GM18909 (cell line): Measurements from ENCODE around the gene EMP3.
"Not testable (repeated sequence)": the region's sequence is repeated elsewhere in the genome, so short reads cannot be mapped to it uniquely, and the experiment has no call there.

ENCODE experiments used
- ATAC-seq: cut with Tn5 transposase; IDR thresholded peaks from one replicate; pipeline ENCODE4 v1.9.1; 2021; ENCODE audit warnings: mild to moderate bottlenecking; ENCODE audit not compliant: unreplicated experiment, poor library complexity

The EMP3 gene

DNA sequence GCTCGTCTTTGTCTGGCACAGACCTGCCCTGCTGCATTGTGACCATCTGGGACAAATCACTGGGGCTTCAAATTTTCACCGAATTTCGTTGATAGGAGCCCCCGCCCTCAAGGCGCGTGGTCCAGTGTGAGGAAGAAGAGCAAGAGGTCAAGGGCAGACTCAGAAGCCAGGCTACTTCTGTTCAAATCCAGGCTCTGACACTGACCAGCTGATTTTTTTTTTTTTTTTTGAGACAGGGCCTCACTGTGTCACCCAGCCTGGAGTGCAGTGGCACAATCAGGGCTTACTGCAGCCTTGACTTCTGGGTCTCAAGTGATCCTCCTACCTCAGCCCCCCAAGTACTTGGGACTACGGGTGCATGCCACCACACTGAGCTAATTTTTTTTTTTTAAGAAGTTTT, 46.0 kb downstream of the EMP3 start:
- ATAC-seq, result no peak

DNA sequence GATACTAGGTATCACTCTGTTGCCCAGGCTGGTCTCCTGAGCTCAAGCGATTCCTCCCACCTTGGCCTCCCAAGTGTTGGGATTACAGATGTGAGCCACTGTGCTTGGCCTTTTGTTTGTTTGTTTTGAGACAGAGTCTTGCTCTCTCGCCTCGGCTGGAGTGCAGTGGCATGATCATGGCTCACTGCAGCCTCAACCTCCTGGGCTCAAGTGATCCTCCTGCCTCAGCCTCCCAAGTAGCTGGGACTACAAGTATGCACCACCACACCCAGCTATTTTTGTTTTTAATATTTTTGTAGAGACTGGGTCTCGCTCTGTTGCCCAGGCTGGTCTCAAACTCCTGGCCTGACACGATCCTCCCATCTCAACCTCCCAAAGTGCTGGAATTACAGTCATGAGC, 46.4 kb downstream of the EMP3 start:
- ATAC-seq, result not testable (repeated sequence)

DNA sequence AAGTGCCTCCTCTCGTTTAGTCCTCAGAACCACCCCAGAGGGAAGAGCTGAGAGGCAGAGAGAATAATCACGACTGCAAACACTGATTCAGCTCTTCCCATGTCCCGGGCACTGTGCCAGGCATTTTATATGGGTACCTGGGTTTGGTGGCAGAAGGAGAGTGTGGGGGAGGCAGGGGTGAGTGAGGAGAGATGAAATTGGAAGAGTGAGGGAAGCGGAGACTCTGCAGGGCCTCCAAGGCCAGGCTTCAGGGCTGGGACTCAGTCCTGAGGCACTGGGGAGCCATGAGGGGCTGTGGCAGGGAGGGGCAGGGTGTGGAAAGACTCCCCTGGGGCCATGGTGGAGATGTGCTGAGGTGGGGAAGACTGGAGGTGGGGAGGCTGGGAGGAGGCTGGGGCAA, 47.6 kb downstream of the EMP3 start:
- no peak for ATAC-seq

- no peak for ATAC-seq
Observed at GRCh38 chr19:48373567-48373966, 48.2 kb downstream of the EMP3 start.

DNA sequence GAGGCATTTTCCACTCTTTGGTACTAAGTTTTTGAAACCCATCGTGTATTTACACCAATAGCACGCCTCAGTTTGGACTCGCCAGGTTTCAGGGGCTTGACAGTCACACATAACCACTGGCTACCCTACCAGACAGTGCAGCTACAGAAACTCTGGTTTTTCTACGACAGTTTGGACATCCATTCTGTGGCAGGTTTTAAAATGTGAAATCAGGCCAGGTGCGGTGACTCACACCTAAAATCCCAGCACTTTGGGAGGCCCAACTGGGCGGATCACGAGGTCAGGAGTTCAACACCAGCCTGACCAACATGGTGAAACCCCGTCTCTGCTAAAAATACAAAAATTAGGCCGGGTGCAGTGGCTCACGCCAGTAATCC, 52.8 kb downstream of the EMP3 start:
- no peak for ATAC-seq

DNA sequence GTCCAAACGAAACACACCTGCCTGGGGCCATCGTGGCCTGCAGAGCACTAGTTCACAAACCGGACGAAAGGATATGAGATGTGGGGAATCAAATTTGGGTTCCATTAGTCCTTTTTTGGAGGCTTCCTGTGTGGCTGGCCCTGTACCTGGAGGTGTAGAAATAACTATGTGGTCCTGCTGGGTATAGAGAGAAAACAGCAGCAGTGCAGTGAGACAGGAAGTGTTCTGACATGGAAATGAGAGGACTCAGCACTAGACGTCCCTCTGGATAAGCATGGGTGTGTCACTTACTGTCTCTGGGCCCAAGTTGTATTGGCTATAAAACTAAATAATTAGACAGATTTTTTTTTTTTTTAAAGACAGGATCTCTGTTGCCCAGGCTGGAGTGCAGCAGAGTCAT, 53.7 kb downstream of the EMP3 start:
- no peak for ATAC-seq
